Measurements from ENCODE around the gene MAGED1.

Gene MAGED1

DNA sequence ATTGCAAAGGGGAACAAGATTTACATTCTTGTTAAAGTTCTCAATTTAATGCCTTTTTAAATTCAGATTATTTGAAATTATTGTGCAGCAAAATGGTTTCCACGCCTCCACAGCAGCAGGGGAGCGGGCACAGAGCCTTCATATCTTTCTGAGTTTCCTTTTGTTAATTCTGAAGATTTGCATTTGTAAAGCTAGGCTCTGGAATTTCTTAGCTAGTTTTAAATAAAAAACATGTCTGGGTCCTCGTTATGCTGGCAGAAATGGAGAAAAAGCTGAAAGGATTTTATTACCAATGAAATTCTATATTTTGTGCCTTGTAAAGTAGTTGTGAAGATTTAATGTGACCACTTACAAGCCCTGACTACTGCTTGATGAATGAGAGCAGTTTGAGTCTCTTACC lies 40.8 kb upstream of the MAGED1 start:
- TF ChIP-seq FOXP2 (optimal IDR thresholded peaks at IDR 0.05; ENCODE audit: borderline replicate concordance, extremely low read depth, extremely low read length, insufficient read depth) (no peak), POLR2AphosphoS5 (IDR thresholded peaks at IDR 0.05; ENCODE audit: low read depth, low read length) (no peak), TAF1 (IDR thresholded peaks at IDR 0.05; ENCODE audit: borderline replicate concordance, insufficient read depth, low read length) (no peak), REST (IDR thresholded peaks at IDR 0.05; ENCODE audit: insufficient read depth in 1 of 2, low read depth in 2 of 2, low read length in 2 of 2) (no peak), SIN3A (IDR thresholded peaks at IDR 0.05; ENCODE audit: borderline replicate concordance, insufficient read depth, low read length) (no peak)

GRCh38 chrX:51853251-51853650 lies 40.2 kb upstream of the MAGED1 start:
- TF ChIP-seq FOXP2 (optimal IDR thresholded peaks at IDR 0.05; ENCODE audit: borderline replicate concordance, extremely low read depth, extremely low read length, insufficient read depth) (no peak), TAF1 (IDR thresholded peaks at IDR 0.05; ENCODE audit: borderline replicate concordance, insufficient read depth, low read length) (no peak), POLR2AphosphoS5 (IDR thresholded peaks at IDR 0.05; ENCODE audit: low read depth, low read length) (no peak), REST (IDR thresholded peaks at IDR 0.05; ENCODE audit: insufficient read depth in 1 of 2, low read depth in 2 of 2, low read length in 2 of 2) (no peak), SIN3A (IDR thresholded peaks at IDR 0.05; ENCODE audit: borderline replicate concordance, insufficient read depth, low read length) (no peak)

DNA sequence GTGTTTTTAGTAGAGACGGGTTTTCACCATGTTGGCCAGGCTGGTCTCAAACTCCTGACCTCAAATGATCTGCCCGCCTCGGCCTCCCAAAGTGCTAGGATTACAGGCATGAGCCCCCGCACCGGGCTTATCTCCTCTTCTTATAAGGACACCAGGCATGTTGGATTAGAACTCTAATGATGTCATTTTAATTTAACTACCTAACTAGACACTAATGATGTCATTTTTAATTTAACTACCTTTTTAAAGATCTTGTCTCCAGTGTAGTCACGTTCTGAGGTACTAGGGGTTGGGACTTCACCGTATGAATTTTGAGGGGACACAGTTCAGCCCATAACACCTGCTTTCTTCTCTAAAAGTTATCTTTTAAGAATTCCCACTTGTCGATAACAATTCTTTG lies 37.7 kb upstream of the MAGED1 start:
- no peak for TF ChIP-seq POLR2AphosphoS5 (IDR thresholded peaks at IDR 0.05; ENCODE audit: low read depth, low read length)
- TF ChIP-seq TAF1 (IDR thresholded peaks at IDR 0.05; ENCODE audit: borderline replicate concordance, insufficient read depth, low read length) = no peak
- no peak for TF ChIP-seq FOXP2 (optimal IDR thresholded peaks at IDR 0.05; ENCODE audit: borderline replicate concordance, extremely low read depth, extremely low read length, insufficient read depth)
- no peak for TF ChIP-seq REST (IDR thresholded peaks at IDR 0.05; ENCODE audit: insufficient read depth in 1 of 2, low read depth in 2 of 2, low read length in 2 of 2)
- no peak for TF ChIP-seq SIN3A (IDR thresholded peaks at IDR 0.05; ENCODE audit: borderline replicate concordance, insufficient read depth, low read length)

DNA sequence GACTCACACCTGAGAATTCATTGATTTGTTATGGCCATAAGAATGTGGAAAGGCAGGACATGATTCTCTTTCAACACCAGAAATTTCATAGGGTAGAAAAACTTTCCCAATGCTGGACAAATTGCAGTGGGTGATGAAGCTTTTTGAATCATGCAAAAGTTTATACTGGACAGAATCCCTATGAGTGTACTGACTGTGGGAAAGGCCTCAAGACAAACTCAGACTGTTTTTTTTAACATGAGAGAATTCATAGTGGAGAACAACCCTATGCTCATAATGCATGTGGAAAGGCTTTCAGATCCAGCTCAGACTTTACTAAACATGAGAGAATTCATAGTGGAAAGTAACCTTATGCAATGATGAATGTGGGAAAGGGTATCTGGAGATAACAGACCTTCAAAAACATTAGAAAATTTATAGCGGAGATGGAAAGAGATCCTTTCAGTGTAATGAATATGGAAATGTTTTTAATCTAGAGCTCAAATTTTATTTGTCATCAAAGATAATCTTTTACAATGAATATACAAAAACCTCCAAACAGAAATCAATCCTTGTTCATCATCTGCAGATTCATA lies 36.2 kb upstream of the MAGED1 start:
- TF ChIP-seq FOXP2 (optimal IDR thresholded peaks at IDR 0.05; ENCODE audit: borderline replicate concordance, extremely low read depth, extremely low read length, insufficient read depth) (no peak), POLR2AphosphoS5 (IDR thresholded peaks at IDR 0.05; ENCODE audit: low read depth, low read length) (no peak)

DNA sequence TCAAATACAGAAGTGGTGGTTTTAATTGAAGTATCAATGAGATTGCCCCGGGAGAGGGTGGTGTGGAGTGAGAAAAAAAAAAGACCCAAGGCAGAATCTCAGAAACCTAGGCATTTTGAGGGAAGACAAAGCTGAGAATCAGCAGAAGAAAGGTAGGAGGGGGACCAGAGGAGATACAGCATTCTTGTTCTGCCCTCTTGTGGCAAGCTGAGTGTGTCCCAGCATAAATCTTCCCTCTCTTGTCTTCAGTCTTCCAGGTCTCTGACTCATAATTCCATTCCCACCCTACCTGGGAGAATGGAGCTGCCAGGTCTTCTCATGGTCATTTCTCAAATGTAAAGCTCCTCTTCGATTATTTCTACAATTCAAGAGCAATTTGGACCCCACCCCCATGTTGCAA lies 32.7 kb upstream of the MAGED1 start:
- TF ChIP-seq SIN3A (IDR thresholded peaks at IDR 0.05; ENCODE audit: borderline replicate concordance, insufficient read depth, low read length) = no peak

- TF ChIP-seq REST (IDR thresholded peaks at IDR 0.05; ENCODE audit: insufficient read depth in 1 of 2, low read depth in 2 of 2, low read length in 2 of 2) (no peak), FOXP2 (optimal IDR thresholded peaks at IDR 0.05; ENCODE audit: borderline replicate concordance, extremely low read depth, extremely low read length, insufficient read depth) (no peak), TAF1 (IDR thresholded peaks at IDR 0.05; ENCODE audit: borderline replicate concordance, insufficient read depth, low read length) (no peak), POLR2AphosphoS5 (IDR thresholded peaks at IDR 0.05; ENCODE audit: low read depth, low read length) (no peak), SIN3A (IDR thresholded peaks at IDR 0.05; ENCODE audit: borderline replicate concordance, insufficient read depth, low read length) (no peak)
Measured at GRCh38 chrX:51862920-51863319, 30.5 kb upstream of the MAGED1 start.

All from PFSK-1 (cell line).